WTC11 (cell line): ENCODE measurements around the gene EXOC4. TPM values are rescaled to one million over a fixed set of nuclear protein-coding genes. Genes with fewer than 3 reads are reported as not detected.

Experiments used
- ATAC-seq: fragments of 200-7000 bp; cut with Tn5 transposase; 2 replicates; pipeline ENCODE4 v1.10.0; 2021; ENCODE audit warnings: mild to moderate bottlenecking, moderate library complexity
- CTCF ChIA-PET: fragments of 300-600 bp; sonication (Branson Sonifier 250); formaldehyde crosslinking; loops from one replicate; lab custom pipeline; 2021; ENCODE audit warnings: antibody characterized with exemption; lab: Charles Lee
- POLR2A ChIA-PET: fragments of 350-600 bp; sonication (Branson Sonifier 250); formaldehyde crosslinking; loops from one replicate; lab custom pipeline; 2021; ENCODE audit warnings: antibody characterized with exemption; lab: Charles Lee
- DNase-seq: peaks from one replicate; pipeline ENCODE4 v3.0.0; 2021; ENCODE audit warnings: low spot score
- H3K27ac Mint-ChIP-seq: 2 replicates; pipeline ENCODE4 v1.8.0; 2021; ENCODE audit warnings: mixed read lengths
- H3K27me3 Mint-ChIP-seq: 2 replicates; pipeline ENCODE4 v1.8.0; 2021; ENCODE audit warnings: low read depth, mild to moderate bottlenecking, moderate library complexity, mixed read lengths
- H3K36me3 Mint-ChIP-seq: 2 replicates; pipeline ENCODE4 v1.8.0; 2021; ENCODE audit warnings: mixed read lengths
- H3K4me1 Mint-ChIP-seq: 2 replicates; pipeline ENCODE4 v1.8.0; 2022; ENCODE audit warnings: mixed read lengths
- H3K4me3 Mint-ChIP-seq: 2 replicates; pipeline ENCODE4 v1.8.0; 2021; ENCODE audit warnings: mild to moderate bottlenecking, moderate library complexity, mixed read lengths
- H3K9me3 Mint-ChIP-seq: 2 replicates; pipeline ENCODE4 v1.8.0; 2021; ENCODE audit warnings: mixed read lengths
- CBFB ChIP-seq: sonication (generic); formaldehyde crosslinking; IDR thresholded peaks from 2 replicates; pipeline ENCODE4 v1.8.1; 2022; ENCODE audit warnings: mild to moderate bottlenecking, low read depth, missing genetic modification reagents
- ESRRA ChIP-seq: sonication (generic); formaldehyde crosslinking; IDR thresholded peaks from 2 replicates; pipeline ENCODE4 v1.8.1; 2022; ENCODE audit warnings: mild to moderate bottlenecking, missing genetic modification reagents, borderline replicate concordance
- FOXK1 ChIP-seq: sonication (generic); formaldehyde crosslinking; IDR thresholded peaks from 2 replicates; pipeline ENCODE4 v1.8.0; 2022; ENCODE audit warnings: mild to moderate bottlenecking, moderate library complexity, missing genetic modification reagents
- NFATC4 ChIP-seq: fragments of 250-450 bp; sonication (Bioruptor Pico); IDR thresholded peaks from 2 replicates; pipeline ENCODE4 v1.9.0; 2021; ENCODE audit warnings: mild to moderate bottlenecking
- NFE2L1 ChIP-seq: sonication (generic); formaldehyde crosslinking; IDR thresholded peaks from 2 replicates; pipeline ENCODE4 v1.8.1; 2023; ENCODE audit warnings: missing genetic modification reagents
- OVOL2 ChIP-seq: fragments of 250-450 bp; sonication (Bioruptor Pico); IDR thresholded peaks from 2 replicates; pipeline ENCODE4 v1.9.0; 2021; ENCODE audit warnings: mild to moderate bottlenecking, borderline replicate concordance
- ZNF219 ChIP-seq: sonication (generic); formaldehyde crosslinking; IDR thresholded peaks from 2 replicates; pipeline ENCODE4 v1.8.0; 2023; ENCODE audit warnings: missing genetic modification reagents, mild to moderate bottlenecking, borderline replicate concordance
- ZNF232 ChIP-seq: sonication (generic); formaldehyde crosslinking; IDR thresholded peaks from 2 replicates; pipeline ENCODE4 v1.8.0; 2022; ENCODE audit warnings: mild to moderate bottlenecking, missing genetic modification reagents
- ZNF263 ChIP-seq: sonication (generic); formaldehyde crosslinking; IDR thresholded peaks from 2 replicates; pipeline ENCODE4 v1.8.1; 2022; ENCODE audit warnings: low read depth, mild to moderate bottlenecking, moderate library complexity, missing genetic modification reagents
- total RNA-seq: library from RNA; stranded (reverse); gene quantifications from 3 replicates; pipeline ENCODE4 v1.2.3, GENCODE V29; 2021
- TF ChIP-seq, protein P1 (sequence below): sonication (generic); formaldehyde crosslinking; IDR thresholded peaks from 2 replicates; pipeline ENCODE4 v1.8.0; 2023; ENCODE audit warnings: missing genetic modification reagents, mild to moderate bottlenecking, borderline replicate concordance
- TF ChIP-seq, protein P2 (sequence below): sonication (generic); formaldehyde crosslinking; IDR thresholded peaks from 2 replicates; pipeline ENCODE4 v1.8.1; 2023; ENCODE audit warnings: mild to moderate bottlenecking, missing genetic modification reagents, moderate library complexity
- TF ChIP-seq, protein P3 (sequence below): sonication (generic); formaldehyde crosslinking; IDR thresholded peaks from 2 replicates; pipeline ENCODE4 v1.8.1; 2022; ENCODE audit warnings: mild to moderate bottlenecking, missing genetic modification reagents, moderate library complexity, borderline replicate concordance
- TF ChIP-seq, protein P4 (sequence below): sonication (generic); formaldehyde crosslinking; IDR thresholded peaks from 2 replicates; pipeline ENCODE4 v1.8.0; 2023; ENCODE audit warnings: missing genetic modification reagents
- TF ChIP-seq, protein P5 (sequence below): sonication (generic); formaldehyde crosslinking; IDR thresholded peaks from 2 replicates; pipeline ENCODE4 v1.8.1; 2022; ENCODE audit warnings: low read depth, mild to moderate bottlenecking, moderate library complexity, missing genetic modification reagents, borderline replicate concordance
- TF ChIP-seq, protein P6 (sequence below): sonication (generic); formaldehyde crosslinking; IDR thresholded peaks from 2 replicates; pipeline ENCODE4 v1.8.0; 2022; ENCODE audit warnings: mild to moderate bottlenecking, missing genetic modification reagents
- TF ChIP-seq, protein P7 (sequence below): sonication (generic); formaldehyde crosslinking; IDR thresholded peaks from 2 replicates; pipeline ENCODE4 v1.8.1; 2022; ENCODE audit warnings: mild to moderate bottlenecking, moderate library complexity, missing genetic modification reagents
- TF ChIP-seq, protein P8 (sequence below): sonication (generic); formaldehyde crosslinking; conservative IDR thresholded peaks from 2 replicates; pipeline ENCODE4 v1.8.1; 2022; ENCODE audit warnings: mild to moderate bottlenecking, missing genetic modification reagents
- TF ChIP-seq, protein P9 (sequence below): fragments of 200-600 bp; IDR thresholded peaks from 2 replicates; pipeline ENCODE4 v1.8.0; 2022; ENCODE audit warnings: antibody characterized with exemption
- TF ChIP-seq, protein P10 (sequence below): fragments of 250-450 bp; sonication (Bioruptor Pico); IDR thresholded peaks from 2 replicates; pipeline ENCODE4 v2.1.2; 2022; ENCODE audit warnings: mild to moderate bottlenecking, moderate library complexity

The EXOC4 gene
- total RNA-seq, 1 experiment from 2014 or later: 62.0 TPM

DNA sequence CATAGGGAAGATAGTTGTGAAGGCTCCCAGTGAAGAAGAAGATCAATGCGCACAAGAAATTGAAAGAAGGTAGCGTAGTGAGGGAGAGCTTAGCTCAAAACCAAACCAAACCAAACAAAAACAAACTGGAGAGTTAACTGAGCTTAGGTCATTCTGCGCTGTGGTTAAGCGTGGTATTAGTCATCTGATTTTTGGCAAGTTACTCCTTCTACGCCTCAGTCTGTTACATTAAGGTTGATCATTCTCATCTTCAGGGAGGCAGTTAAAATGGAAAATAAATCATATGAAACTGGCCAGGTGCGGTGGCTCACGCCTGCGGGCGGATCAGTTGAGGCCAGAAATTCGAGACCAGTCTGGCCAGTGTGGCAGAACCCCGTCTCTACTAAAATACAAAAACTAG, 259.7 kb downstream of the EXOC4 start (continued):
- TF ChIP-seq, protein P1, sequence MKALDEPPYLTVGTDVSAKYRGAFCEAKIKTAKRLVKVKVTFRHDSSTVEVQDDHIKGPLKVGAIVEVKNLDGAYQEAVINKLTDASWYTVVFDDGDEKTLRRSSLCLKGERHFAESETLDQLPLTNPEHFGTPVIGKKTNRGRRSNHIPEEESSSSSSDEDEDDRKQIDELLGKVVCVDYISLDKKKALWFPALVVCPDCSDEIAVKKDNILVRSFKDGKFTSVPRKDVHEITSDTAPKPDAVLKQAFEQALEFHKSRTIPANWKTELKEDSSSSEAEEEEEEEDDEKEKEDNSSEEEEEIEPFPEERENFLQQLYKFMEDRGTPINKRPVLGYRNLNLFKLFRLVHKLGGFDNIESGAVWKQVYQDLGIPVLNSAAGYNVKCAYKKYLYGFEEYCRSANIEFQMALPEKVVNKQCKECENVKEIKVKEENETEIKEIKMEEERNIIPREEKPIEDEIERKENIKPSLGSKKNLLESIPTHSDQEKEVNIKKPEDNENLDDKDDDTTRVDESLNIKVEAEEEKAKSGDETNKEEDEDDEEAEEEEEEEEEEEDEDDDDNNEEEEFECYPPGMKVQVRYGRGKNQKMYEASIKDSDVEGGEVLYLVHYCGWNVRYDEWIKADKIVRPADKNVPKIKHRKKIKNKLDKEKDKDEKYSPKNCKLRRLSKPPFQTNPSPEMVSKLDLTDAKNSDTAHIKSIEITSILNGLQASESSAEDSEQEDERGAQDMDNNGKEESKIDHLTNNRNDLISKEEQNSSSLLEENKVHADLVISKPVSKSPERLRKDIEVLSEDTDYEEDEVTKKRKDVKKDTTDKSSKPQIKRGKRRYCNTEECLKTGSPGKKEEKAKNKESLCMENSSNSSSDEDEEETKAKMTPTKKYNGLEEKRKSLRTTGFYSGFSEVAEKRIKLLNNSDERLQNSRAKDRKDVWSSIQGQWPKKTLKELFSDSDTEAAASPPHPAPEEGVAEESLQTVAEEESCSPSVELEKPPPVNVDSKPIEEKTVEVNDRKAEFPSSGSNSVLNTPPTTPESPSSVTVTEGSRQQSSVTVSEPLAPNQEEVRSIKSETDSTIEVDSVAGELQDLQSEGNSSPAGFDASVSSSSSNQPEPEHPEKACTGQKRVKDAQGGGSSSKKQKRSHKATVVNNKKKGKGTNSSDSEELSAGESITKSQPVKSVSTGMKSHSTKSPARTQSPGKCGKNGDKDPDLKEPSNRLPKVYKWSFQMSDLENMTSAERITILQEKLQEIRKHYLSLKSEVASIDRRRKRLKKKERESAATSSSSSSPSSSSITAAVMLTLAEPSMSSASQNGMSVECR (CRISPR knock-in tag): no peak
- TF ChIP-seq FOXK1 (CRISPR knock-in tag) (no peak), CBFB (CRISPR knock-in tag) (no peak)

DNA sequence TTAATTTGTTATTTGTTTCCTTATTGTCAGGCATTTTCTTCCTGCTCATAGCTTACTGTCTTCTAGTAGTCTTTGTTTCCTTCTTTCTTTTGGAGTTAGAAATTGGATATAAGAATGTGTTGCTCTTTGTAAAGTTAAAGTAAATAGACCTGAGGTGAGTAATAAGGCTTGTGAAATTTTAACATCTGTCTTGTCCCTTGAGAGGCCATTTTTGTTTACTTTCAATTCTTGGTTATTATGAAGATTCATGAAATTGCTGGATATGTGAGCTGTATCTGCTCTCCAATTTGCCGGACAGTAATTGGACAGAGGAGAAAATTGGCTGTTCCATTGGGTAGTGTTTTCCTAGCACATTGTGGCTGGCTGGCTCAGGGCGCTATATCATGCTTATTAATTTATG, 260.7 kb downstream of the EXOC4 start:
- Mint-ChIP-seq H3K27me3 (no peaks in the 10 kb centered on the region), H3K4me3 (no peak overlapping the region), H3K27ac (no peak overlapping the region), H3K36me3 (peaks cover 7% of the 10 kb centered on the region), H3K4me1 (peaks cover 18% of the 10 kb centered on the region), H3K9me3 (peaks cover 11% of the 10 kb centered on the region)
- CTCF ChIA-PET: no interaction called here
- DNase-seq (no peak), ATAC-seq (no peak)
- POLR2A ChIA-PET: no interaction called here
- TF ChIP-seq, protein P2, sequence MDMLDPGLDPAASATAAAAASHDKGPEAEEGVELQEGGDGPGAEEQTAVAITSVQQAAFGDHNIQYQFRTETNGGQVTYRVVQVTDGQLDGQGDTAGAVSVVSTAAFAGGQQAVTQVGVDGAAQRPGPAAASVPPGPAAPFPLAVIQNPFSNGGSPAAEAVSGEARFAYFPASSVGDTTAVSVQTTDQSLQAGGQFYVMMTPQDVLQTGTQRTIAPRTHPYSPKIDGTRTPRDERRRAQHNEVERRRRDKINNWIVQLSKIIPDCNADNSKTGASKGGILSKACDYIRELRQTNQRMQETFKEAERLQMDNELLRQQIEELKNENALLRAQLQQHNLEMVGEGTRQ (CRISPR knock-in tag): no peak
- TF ChIP-seq ZNF219 (no peak), ESRRA (CRISPR knock-in tag) (no peak), NFE2L1 (no peak), NFATC4 (CRISPR knock-in tag) (no peak), ZNF232 (CRISPR knock-in tag) (no peak), ZNF263 (no peak), OVOL2 (CRISPR knock-in tag) (no peak)
- TF ChIP-seq, protein P3, sequence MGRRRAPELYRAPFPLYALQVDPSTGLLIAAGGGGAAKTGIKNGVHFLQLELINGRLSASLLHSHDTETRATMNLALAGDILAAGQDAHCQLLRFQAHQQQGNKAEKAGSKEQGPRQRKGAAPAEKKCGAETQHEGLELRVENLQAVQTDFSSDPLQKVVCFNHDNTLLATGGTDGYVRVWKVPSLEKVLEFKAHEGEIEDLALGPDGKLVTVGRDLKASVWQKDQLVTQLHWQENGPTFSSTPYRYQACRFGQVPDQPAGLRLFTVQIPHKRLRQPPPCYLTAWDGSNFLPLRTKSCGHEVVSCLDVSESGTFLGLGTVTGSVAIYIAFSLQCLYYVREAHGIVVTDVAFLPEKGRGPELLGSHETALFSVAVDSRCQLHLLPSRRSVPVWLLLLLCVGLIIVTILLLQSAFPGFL: no peak
- TF ChIP-seq, protein P4, sequence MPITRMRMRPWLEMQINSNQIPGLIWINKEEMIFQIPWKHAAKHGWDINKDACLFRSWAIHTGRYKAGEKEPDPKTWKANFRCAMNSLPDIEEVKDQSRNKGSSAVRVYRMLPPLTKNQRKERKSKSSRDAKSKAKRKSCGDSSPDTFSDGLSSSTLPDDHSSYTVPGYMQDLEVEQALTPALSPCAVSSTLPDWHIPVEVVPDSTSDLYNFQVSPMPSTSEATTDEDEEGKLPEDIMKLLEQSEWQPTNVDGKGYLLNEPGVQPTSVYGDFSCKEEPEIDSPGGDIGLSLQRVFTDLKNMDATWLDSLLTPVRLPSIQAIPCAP (CRISPR knock-in tag): no peak
- TF ChIP-seq, protein P5, sequence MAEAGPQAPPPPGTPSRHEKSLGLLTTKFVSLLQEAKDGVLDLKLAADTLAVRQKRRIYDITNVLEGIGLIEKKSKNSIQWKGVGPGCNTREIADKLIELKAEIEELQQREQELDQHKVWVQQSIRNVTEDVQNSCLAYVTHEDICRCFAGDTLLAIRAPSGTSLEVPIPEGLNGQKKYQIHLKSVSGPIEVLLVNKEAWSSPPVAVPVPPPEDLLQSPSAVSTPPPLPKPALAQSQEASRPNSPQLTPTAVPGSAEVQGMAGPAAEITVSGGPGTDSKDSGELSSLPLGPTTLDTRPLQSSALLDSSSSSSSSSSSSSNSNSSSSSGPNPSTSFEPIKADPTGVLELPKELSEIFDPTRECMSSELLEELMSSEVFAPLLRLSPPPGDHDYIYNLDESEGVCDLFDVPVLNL (CRISPR knock-in tag): no peak
- TF ChIP-seq, protein P6, sequence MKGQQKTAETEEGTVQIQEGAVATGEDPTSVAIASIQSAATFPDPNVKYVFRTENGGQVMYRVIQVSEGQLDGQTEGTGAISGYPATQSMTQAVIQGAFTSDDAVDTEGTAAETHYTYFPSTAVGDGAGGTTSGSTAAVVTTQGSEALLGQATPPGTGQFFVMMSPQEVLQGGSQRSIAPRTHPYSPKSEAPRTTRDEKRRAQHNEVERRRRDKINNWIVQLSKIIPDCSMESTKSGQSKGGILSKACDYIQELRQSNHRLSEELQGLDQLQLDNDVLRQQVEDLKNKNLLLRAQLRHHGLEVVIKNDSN (CRISPR knock-in tag): no peak
- TF ChIP-seq, protein P7, sequence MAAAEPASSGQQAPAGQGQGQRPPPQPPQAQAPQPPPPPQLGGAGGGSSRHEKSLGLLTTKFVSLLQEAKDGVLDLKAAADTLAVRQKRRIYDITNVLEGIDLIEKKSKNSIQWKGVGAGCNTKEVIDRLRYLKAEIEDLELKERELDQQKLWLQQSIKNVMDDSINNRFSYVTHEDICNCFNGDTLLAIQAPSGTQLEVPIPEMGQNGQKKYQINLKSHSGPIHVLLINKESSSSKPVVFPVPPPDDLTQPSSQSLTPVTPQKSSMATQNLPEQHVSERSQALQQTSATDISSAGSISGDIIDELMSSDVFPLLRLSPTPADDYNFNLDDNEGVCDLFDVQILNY (CRISPR knock-in tag): no peak
- TF ChIP-seq, protein P8, sequence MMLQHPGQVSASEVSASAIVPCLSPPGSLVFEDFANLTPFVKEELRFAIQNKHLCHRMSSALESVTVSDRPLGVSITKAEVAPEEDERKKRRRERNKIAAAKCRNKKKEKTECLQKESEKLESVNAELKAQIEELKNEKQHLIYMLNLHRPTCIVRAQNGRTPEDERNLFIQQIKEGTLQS: no peak
- TF ChIP-seq, protein P9, sequence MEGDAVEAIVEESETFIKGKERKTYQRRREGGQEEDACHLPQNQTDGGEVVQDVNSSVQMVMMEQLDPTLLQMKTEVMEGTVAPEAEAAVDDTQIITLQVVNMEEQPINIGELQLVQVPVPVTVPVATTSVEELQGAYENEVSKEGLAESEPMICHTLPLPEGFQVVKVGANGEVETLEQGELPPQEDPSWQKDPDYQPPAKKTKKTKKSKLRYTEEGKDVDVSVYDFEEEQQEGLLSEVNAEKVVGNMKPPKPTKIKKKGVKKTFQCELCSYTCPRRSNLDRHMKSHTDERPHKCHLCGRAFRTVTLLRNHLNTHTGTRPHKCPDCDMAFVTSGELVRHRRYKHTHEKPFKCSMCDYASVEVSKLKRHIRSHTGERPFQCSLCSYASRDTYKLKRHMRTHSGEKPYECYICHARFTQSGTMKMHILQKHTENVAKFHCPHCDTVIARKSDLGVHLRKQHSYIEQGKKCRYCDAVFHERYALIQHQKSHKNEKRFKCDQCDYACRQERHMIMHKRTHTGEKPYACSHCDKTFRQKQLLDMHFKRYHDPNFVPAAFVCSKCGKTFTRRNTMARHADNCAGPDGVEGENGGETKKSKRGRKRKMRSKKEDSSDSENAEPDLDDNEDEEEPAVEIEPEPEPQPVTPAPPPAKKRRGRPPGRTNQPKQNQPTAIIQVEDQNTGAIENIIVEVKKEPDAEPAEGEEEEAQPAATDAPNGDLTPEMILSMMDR: no peak
- TF ChIP-seq, protein P10, sequence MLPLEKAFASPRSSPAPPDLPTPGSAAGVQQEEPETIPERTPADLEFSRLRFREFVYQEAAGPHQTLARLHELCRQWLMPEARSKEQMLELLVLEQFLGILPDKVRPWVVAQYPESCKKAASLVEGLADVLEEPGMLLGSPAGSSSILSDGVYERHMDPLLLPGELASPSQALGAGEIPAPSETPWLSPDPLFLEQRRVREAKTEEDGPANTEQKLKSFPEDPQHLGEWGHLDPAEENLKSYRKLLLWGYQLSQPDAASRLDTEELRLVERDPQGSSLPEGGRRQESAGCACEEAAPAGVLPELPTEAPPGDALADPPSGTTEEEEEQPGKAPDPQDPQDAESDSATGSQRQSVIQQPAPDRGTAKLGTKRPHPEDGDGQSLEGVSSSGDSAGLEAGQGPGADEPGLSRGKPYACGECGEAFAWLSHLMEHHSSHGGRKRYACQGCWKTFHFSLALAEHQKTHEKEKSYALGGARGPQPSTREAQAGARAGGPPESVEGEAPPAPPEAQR: no peak
